ENCODE data around the gene GALNT16. TPM values are rescaled to one million over a fixed set of nuclear protein-coding genes. Genes with fewer than 3 reads are reported as not detected.

GALNT16 gene
- total and polyA plus RNA-seq, 2 experiments from 2014 or later = 1.7 to 2.6 TPM

GRCh38 chr14:69270097-69270496 is 10.1 kb downstream of the GALNT16 start:
- Histone ChIP-seq H3K27me3 (no peaks in the 10 kb centered on the region), H3K4me1 (ENCODE audit: insufficient read depth) (no peaks in the 10 kb centered on the region), H3K36me3 (replicated peaks; ENCODE audit: insufficient read depth, low read depth) (no peaks in the 10 kb centered on the region), H4K20me1 (ENCODE audit: insufficient read depth, poor library complexity, severe bottlenecking) (no peaks in the 10 kb centered on the region), H3K79me2 (no peaks in the 10 kb centered on the region), H3K4me3 (no peak overlapping the region), H2AFZ (no peak overlapping the region), H3K9me3 (ENCODE audit: low read depth) (no peaks in the 10 kb centered on the region), H3K9me2 (replicated peaks; ENCODE audit: insufficient read depth) (no peaks in the 10 kb centered on the region), H3K27ac (no peak overlapping the region), H3K4me2 (no peak overlapping the region)
- no peak for DNase-seq (ENCODE audit: low spot score)
- TF ChIP-seq CTCF (IDR thresholded peaks at IDR 0.05; ENCODE audit: poor library complexity) = no peak
- no peak for TF ChIP-seq EZH2phosphoT487 (IDR thresholded peaks at IDR 0.05; ENCODE audit: low read depth, severe bottlenecking, unreplicated experiment)
- no peak for TF ChIP-seq EZH2 (IDR thresholded peaks at IDR 0.05; ENCODE audit: borderline replicate concordance)
- 82% methylated on average over 10 of the region's 10 CpGs for WGBS (ENCODE audit: low lambda C conversion rate, missing lambda C conversion rate)

GRCh38 chr14:69270795-69271708 is 11.1 kb downstream of the GALNT16 start:
- Histone ChIP-seq H3K4me1 (ENCODE audit: insufficient read depth) (no peaks in the 10 kb centered on the region), H3K9me3 (ENCODE audit: low read depth) (no peaks in the 10 kb centered on the region), H3K36me3 (replicated peaks; ENCODE audit: insufficient read depth, low read depth) (no peaks in the 10 kb centered on the region), H3K4me2 (no peak overlapping the region), H4K20me1 (ENCODE audit: insufficient read depth, poor library complexity, severe bottlenecking) (no peaks in the 10 kb centered on the region), H2AFZ (no peak overlapping the region), H3K9me2 (replicated peaks; ENCODE audit: insufficient read depth) (no peaks in the 10 kb centered on the region), H3K27me3 (no peaks in the 10 kb centered on the region), H3K4me3 (no peak overlapping the region), H3K27ac (no peak overlapping the region), H3K79me2 (no peaks in the 10 kb centered on the region)
- TF ChIP-seq EZH2phosphoT487 (IDR thresholded peaks at IDR 0.05; ENCODE audit: low read depth, severe bottlenecking, unreplicated experiment) (no peak), EZH2 (IDR thresholded peaks at IDR 0.05; ENCODE audit: borderline replicate concordance) (no peak), CTCF (IDR thresholded peaks at IDR 0.05; ENCODE audit: poor library complexity) (no peak)
- WGBS (ENCODE audit: low lambda C conversion rate, missing lambda C conversion rate) = 91% methylated on average over 21 of the region's 21 CpGs
- DNase-seq (ENCODE audit: low spot score) = no peak

- H3K4me1 ChIP-seq (ENCODE audit: insufficient read depth) = no peaks in the 10 kb centered on the region
- WGBS (ENCODE audit: low lambda C conversion rate, missing lambda C conversion rate) = 71% methylated on average over 2 of the region's 2 CpGs
- H3K27ac ChIP-seq = no peak overlapping the region
- no peak overlapping the region for H3K4me2 ChIP-seq
- no peaks in the 10 kb centered on the region for H3K27me3 ChIP-seq
- no peak for DNase-seq (ENCODE audit: low spot score)
- H3K79me2 ChIP-seq = no peaks in the 10 kb centered on the region
- H4K20me1 ChIP-seq (ENCODE audit: insufficient read depth, poor library complexity, severe bottlenecking) = no peaks in the 10 kb centered on the region
- no peak overlapping the region for H2AFZ ChIP-seq
- H3K4me3 ChIP-seq = no peak overlapping the region
- H3K9me3 ChIP-seq (ENCODE audit: low read depth) = no peaks in the 10 kb centered on the region
- no peaks in the 10 kb centered on the region for H3K36me3 ChIP-seq (replicated peaks; ENCODE audit: insufficient read depth, low read depth)
- no peaks in the 10 kb centered on the region for H3K9me2 ChIP-seq (replicated peaks; ENCODE audit: insufficient read depth)
- TF ChIP-seq CTCF (IDR thresholded peaks at IDR 0.05; ENCODE audit: poor library complexity) (no peak), EZH2 (IDR thresholded peaks at IDR 0.05; ENCODE audit: borderline replicate concordance) (no peak), EZH2phosphoT487 (IDR thresholded peaks at IDR 0.05; ENCODE audit: low read depth, severe bottlenecking, unreplicated experiment) (no peak)
These were observed 14.4 kb downstream of the GALNT16 start for GRCh38 chr14:69274321-69274720.
